ENCODE measurements around the gene FAM98B. TPM values are rescaled to one million over a fixed set of nuclear protein-coding genes. Genes with fewer than 3 reads are reported as not detected.

Gene FAM98B
- polyA plus RNA-seq, 1 donor (not counting 4 experiments of a cell fraction or from before 2014, with no cell fraction given): 22.2 TPM

DNA sequence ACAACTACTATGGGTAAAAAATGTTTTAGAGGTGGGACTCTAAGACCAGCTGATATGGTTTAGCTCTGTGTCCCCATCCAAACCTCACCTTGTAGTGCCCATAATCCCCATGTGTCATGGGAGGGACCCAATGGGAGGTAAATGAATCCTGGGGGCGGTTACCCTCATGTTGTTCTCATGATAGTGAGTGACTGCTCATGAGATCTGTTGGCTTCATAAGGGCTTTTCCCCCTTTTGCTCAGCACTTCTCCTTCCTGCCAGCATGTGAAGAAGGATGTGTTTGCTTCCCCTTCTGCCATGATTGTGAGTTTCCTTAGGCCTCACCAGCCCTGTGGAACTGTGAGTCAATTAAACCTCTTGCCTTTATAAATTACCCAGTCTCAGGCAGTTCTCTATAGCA, 45.7 kb downstream of the FAM98B start:
- H3K9me3 ChIP-seq (ENCODE audit: control insufficient read depth, low read depth, low read length): no peaks in the 10 kb centered on the region
- no peaks in the 10 kb centered on the region for H3K27me3 ChIP-seq (ENCODE audit: control insufficient read depth, extremely low read depth, insufficient read depth, low read length)
- H3K79me2 ChIP-seq (ENCODE audit: control insufficient read depth, insufficient read depth, low read length): no peaks in the 10 kb centered on the region
- DNase-seq (ENCODE audit: low read depth, low spot score): no peak
- no peaks in the 10 kb centered on the region for H3K9me1 ChIP-seq (ENCODE audit: control insufficient read depth, extremely low read depth, insufficient read depth, low read length)
- H2AFZ ChIP-seq (ENCODE audit: control insufficient read depth, low read length): no peak overlapping the region
- no peak overlapping the region for H3K4me2 ChIP-seq (ENCODE audit: control insufficient read depth, extremely low read depth, insufficient read depth, low read depth, low read length)
- H3K36me3 ChIP-seq (ENCODE audit: control insufficient read depth in 2 of 2, extremely low read depth in 1 of 2, insufficient read depth in 2 of 2, low read length in 2 of 2): peaks cover 0 to 2% of the 10 kb centered on the region in 2 experiments
- dilution Hi-C loops (cut with MboI; ENCODE audit: extremely low pct_ligation_motif_present, low sequenced_read_pairs): loop anchor here (25.0 kb wide), 1 partner anchor 188 kb away; no protein-coding TSS in a partner anchor
- TF ChIP-seq, protein P1, sequence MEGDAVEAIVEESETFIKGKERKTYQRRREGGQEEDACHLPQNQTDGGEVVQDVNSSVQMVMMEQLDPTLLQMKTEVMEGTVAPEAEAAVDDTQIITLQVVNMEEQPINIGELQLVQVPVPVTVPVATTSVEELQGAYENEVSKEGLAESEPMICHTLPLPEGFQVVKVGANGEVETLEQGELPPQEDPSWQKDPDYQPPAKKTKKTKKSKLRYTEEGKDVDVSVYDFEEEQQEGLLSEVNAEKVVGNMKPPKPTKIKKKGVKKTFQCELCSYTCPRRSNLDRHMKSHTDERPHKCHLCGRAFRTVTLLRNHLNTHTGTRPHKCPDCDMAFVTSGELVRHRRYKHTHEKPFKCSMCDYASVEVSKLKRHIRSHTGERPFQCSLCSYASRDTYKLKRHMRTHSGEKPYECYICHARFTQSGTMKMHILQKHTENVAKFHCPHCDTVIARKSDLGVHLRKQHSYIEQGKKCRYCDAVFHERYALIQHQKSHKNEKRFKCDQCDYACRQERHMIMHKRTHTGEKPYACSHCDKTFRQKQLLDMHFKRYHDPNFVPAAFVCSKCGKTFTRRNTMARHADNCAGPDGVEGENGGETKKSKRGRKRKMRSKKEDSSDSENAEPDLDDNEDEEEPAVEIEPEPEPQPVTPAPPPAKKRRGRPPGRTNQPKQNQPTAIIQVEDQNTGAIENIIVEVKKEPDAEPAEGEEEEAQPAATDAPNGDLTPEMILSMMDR (optimal IDR thresholded peaks at IDR 0.05 in 1 of 3, IDR thresholded peaks at IDR 0.05 in 1 of 3, conservative IDR thresholded peaks at IDR 0.05 in 1 of 3; ENCODE audit: extremely low read depth in 1 of 3, insufficient read depth in 2 of 3, low read length in 3 of 3): no peak
- no peak for TF ChIP-seq EZH2 (IDR thresholded peaks at IDR 0.05; ENCODE audit: low read length)
- H3K9ac ChIP-seq (ENCODE audit: control insufficient read depth, extremely low read depth, insufficient read depth, low read length): no peak overlapping the region
- H3K27ac ChIP-seq (ENCODE audit: control insufficient read depth, insufficient read depth, low read length): no peak overlapping the region
- H3K4me3 ChIP-seq (ENCODE audit: control insufficient read depth in 2 of 3, extremely low read depth in 1 of 3, insufficient read depth in 2 of 3, low read depth in 1 of 3, low read length in 3 of 3): no peak overlapping the region
- no peaks in the 10 kb centered on the region for H4K20me1 ChIP-seq (ENCODE audit: control insufficient read depth, extremely low read depth, insufficient read depth, low read length)
- FAIRE-seq: no peak
- H3K4me1 ChIP-seq (ENCODE audit: control insufficient read depth, extremely low read depth, insufficient read depth, low read length): no peaks in the 10 kb centered on the region

DNA sequence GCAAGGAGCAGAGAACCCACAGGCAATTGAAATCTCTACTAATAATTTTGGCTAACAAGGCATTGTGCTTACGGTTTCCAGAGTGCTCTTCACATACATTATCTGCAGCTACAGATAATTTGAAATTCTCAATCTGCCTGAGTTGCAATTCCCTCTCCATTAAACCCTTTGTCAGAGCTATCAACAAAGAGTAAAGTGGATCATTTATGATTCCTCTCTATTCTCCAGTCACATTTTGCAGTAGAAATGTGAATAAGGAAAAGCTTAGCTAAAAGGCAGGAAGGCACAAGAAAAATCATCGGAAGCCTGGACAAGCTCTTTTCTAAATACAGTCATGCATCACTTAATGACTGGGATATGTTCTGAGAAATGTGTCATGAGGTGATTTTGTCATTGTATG, 49.6 kb downstream of the FAM98B start:
- Histone ChIP-seq H3K79me2 (ENCODE audit: control insufficient read depth, insufficient read depth, low read length) (no peaks in the 10 kb centered on the region), H3K9ac (ENCODE audit: control insufficient read depth, extremely low read depth, insufficient read depth, low read length) (no peak overlapping the region), H4K20me1 (ENCODE audit: control insufficient read depth, extremely low read depth, insufficient read depth, low read length) (no peaks in the 10 kb centered on the region), H3K27ac (ENCODE audit: control insufficient read depth, insufficient read depth, low read length) (no peak overlapping the region), H3K4me2 (ENCODE audit: control insufficient read depth, extremely low read depth, insufficient read depth, low read depth, low read length) (no peak overlapping the region), H3K4me3 (ENCODE audit: control insufficient read depth in 2 of 3, extremely low read depth in 1 of 3, insufficient read depth in 2 of 3, low read depth in 1 of 3, low read length in 3 of 3) (no peak overlapping the region), H3K9me3 (ENCODE audit: control insufficient read depth, low read depth, low read length) (no peaks in the 10 kb centered on the region), H3K36me3 (ENCODE audit: control insufficient read depth in 2 of 2, extremely low read depth in 1 of 2, insufficient read depth in 2 of 2, low read length in 2 of 2) (peaks cover 0 to 2% of the 10 kb centered on the region in 2 experiments), H3K4me1 (ENCODE audit: control insufficient read depth, extremely low read depth, insufficient read depth, low read length) (no peaks in the 10 kb centered on the region), H3K9me1 (ENCODE audit: control insufficient read depth, extremely low read depth, insufficient read depth, low read length) (no peaks in the 10 kb centered on the region), H3K27me3 (ENCODE audit: control insufficient read depth, extremely low read depth, insufficient read depth, low read length) (no peaks in the 10 kb centered on the region), H2AFZ (ENCODE audit: control insufficient read depth, low read length) (no peak overlapping the region)
- DNase-seq (ENCODE audit: low read depth, low spot score) (no peak), FAIRE-seq (no peak)
- TF ChIP-seq, protein P1 (optimal IDR thresholded peaks at IDR 0.05 in 1 of 3, IDR thresholded peaks at IDR 0.05 in 1 of 3, conservative IDR thresholded peaks at IDR 0.05 in 1 of 3; ENCODE audit: extremely low read depth in 1 of 3, insufficient read depth in 2 of 3, low read length in 3 of 3): no peak
- no peak for TF ChIP-seq EZH2 (IDR thresholded peaks at IDR 0.05; ENCODE audit: low read length)
- dilution Hi-C loops (cut with MboI; ENCODE audit: extremely low pct_ligation_motif_present, low sequenced_read_pairs): loop anchor here (25.0 kb wide), 1 partner anchor 184 kb away; no protein-coding TSS in a partner anchor
